GM12878 (cell line): ENCODE results near the gene MRNIP. TPM values are rescaled to one million over a fixed set of nuclear protein-coding genes. Genes with fewer than 3 reads are reported as not detected.

Source experiments
- CBX3 ChIP-seq: fragments of 200-600 bp; sonication (generic); IDR thresholded peaks from 2 replicates; pipeline ENCODE4 v1.6.1; 2016; ENCODE audit warnings: low read depth, borderline replicate concordance
- EGR1 ChIP-seq, 2 experiments: IDR thresholded peaks; 1 replicate in 1 of 2; 2 replicates in 1 of 2; pipeline ENCODE4 v1.6.1; 2011 to 2012; ENCODE audit warnings: low read depth in 2 of 2, low read length in 2 of 2, borderline replicate concordance in 1 of 2, mild to moderate bottlenecking in 1 of 2, moderate library complexity in 1 of 2
- EP300 ChIP-seq, 2 experiments: fragments of 150-350 bp in 1 of 2; IDR thresholded peaks; 2 replicates each; pipeline ENCODE4 v1.6.1; 2011 to 2012; ENCODE audit warnings: low read depth in 2 of 2, low read length in 2 of 2, borderline replicate concordance in 1 of 2, improper control_type of control experiment in 1 of 2, inconsistent platforms in 1 of 2; ENCODE audit not compliant: control insufficient read depth in 1 of 2
- HCFC1 ChIP-seq: fragments of 150-350 bp; IDR thresholded peaks from 2 replicates; pipeline ENCODE4 v1.6.1; 2014; ENCODE audit warnings: low read length
- HDAC6 ChIP-seq: fragments of 200-600 bp; sonication (generic); IDR thresholded peaks from one replicate; pipeline ENCODE4 v1.8.0; 2017; ENCODE audit warnings: antibody characterized with exemption; ENCODE audit not compliant: unreplicated experiment
- IKZF2 ChIP-seq, 2 experiments: fragments of 450-650 bp; IDR thresholded peaks; 2 replicates each; pipeline ENCODE4 v1.6.1; 2017; ENCODE audit warnings: mild to moderate bottlenecking in 2 of 2, moderate library complexity in 2 of 2
- IRF4 ChIP-seq: IDR thresholded peaks from 2 replicates; pipeline ENCODE4 v1.6.1; 2011; ENCODE audit warnings: low read depth, low read length
- IRF5 ChIP-seq: fragments of 450-650 bp; IDR thresholded peaks from 2 replicates; pipeline ENCODE4 v1.6.1; 2017; ENCODE audit warnings: borderline replicate concordance
- KDM1A ChIP-seq: fragments of 200-600 bp; sonication (generic); IDR thresholded peaks from 2 replicates; pipeline ENCODE4 v1.6.1; 2016; ENCODE audit warnings: borderline replicate concordance
- LARP7 ChIP-seq: fragments of 450-650 bp; IDR thresholded peaks from 2 replicates; pipeline ENCODE4 v1.6.1; 2017; ENCODE audit warnings: mild to moderate bottlenecking
- MYC ChIP-seq: IDR thresholded peaks from 2 replicates; pipeline ENCODE4 v1.6.1; 2011; ENCODE audit warnings: mild to moderate bottlenecking, low read length, moderate library complexity, inconsistent platforms; ENCODE audit not compliant: insufficient read depth, insufficient replicate concordance, insufficient read length, severe bottlenecking
- NKRF ChIP-seq: fragments of 450-650 bp; conservative IDR thresholded peaks from 2 replicates; pipeline ENCODE4 v1.6.1; 2017; ENCODE audit warnings: mild to moderate bottlenecking, moderate library complexity
- NR2C1 ChIP-seq: fragments of 450-650 bp; IDR thresholded peaks from 2 replicates; pipeline ENCODE4 v1.6.1; 2017; ENCODE audit warnings: antibody characterized with exemption, mild to moderate bottlenecking, moderate library complexity
- NR2C2 ChIP-seq: IDR thresholded peaks from 2 replicates; pipeline ENCODE4 v1.6.1; 2011; ENCODE audit warnings: borderline replicate concordance, low read depth; ENCODE audit not compliant: control insufficient read depth, insufficient read length
- POU2F2 ChIP-seq: IDR thresholded peaks from 3 replicates; pipeline ENCODE4 v1.6.1; 2011; ENCODE audit warnings: low read depth, mild to moderate bottlenecking, low read length, borderline replicate concordance
- RBBP5 ChIP-seq: fragments of 200-600 bp; sonication (generic); conservative IDR thresholded peaks from 2 replicates; pipeline ENCODE4 v1.6.1; 2016
- RELA ChIP-seq: fragments of 450-650 bp; IDR thresholded peaks from 2 replicates; pipeline ENCODE4 v1.8.0; 2014; ENCODE audit warnings: borderline replicate concordance; ENCODE audit not compliant: partially characterized antibody
- REST ChIP-seq: IDR thresholded peaks from 2 replicates; pipeline ENCODE4 v1.6.1; 2012; ENCODE audit warnings: mild to moderate bottlenecking, low read depth, low read length
- SPI1 ChIP-seq: IDR thresholded peaks from 2 replicates; pipeline ENCODE4 v1.6.1; 2011; ENCODE audit warnings: low read depth, mild to moderate bottlenecking, low read length, moderate library complexity, borderline replicate concordance; ENCODE audit not compliant: insufficient read depth
- ZNF384 ChIP-seq: IDR thresholded peaks from 2 replicates; pipeline ENCODE4 v1.6.1; 2012; ENCODE audit warnings: low read depth, mild to moderate bottlenecking, low read length, improper control_type of control experiment, borderline replicate concordance
- polyA plus RNA-seq, 11 experiments: library from polyadenylated mRNA; depleted of rRNA in 4 of 11; unstranded in 6 of 11; stranded (reverse) in 5 of 11; fragments of >200 nt; fragmentation: Nextera tagmentation in 4 of 11; fragmentation: Illumina TruSeq in 1 of 11; extraction: Ambion mirVana in 4 of 11; extraction: Trizol in 1 of 11; gene quantifications; 1 replicate in 1 of 11; 2 replicates in 10 of 11; pipeline versions ENCODE4 v1.2.1 to v1.2.3, GENCODE V29; 2011 to 2016; ENCODE audit warnings: inconsistent platforms in 2 of 11, missing spikeins in 2 of 11, low read depth in 1 of 11
- total RNA-seq, 4 experiments: library from RNA; depleted of rRNA in 3 of 4; stranded (reverse); fragments of >200 nt in 3 of 4; fragmentation: Illumina TruSeq in 1 of 4; extraction: Trizol in 1 of 4; gene quantifications; 2 replicates each; pipeline versions ENCODE4 v1.2.1 to v1.2.3, GENCODE V29; 2013 to 2021
- TF ChIP-seq, protein P1 (sequence below): fragments of 450-650 bp; IDR thresholded peaks from 2 replicates; pipeline ENCODE4 v1.6.1; 2014; ENCODE audit warnings: mild to moderate bottlenecking

Gene MRNIP
- total and polyA plus RNA-seq, 10 of the 15 experiments (the other 5 are each of a cell fraction or from before 2014, with no cell fraction given): 2.4 to 30.4 (median 13.1) TPM

- TF ChIP-seq RELA (peak; percentile 20), NKRF (peak; percentile 94), NR2C2 (no peak), HDAC6 (no peak), SPI1 (no peak), HCFC1 (peak; percentile 48; the same call in 1 of the 2 replicates), MYC (peak; percentile 26), IRF5 (no peak), IKZF2 (IDR thresholded peaks at IDR 0.05) (peak; percentile 25 to 55; a peak in 1 of 4 replicates), POU2F2 (no peak), ZNF384 (no peak), EP300 (IDR thresholded peaks at IDR 0.05; ENCODE audit: borderline replicate concordance in 1 of 2, control insufficient read depth in 1 of 2, low read depth in 2 of 2, low read length in 2 of 2) (peak; percentile 7 to 16; a peak in 1 of 4 replicates), KDM1A (no peak), IRF4 (0 out of 2 replicates have a peak, but pooled peaks have one; percentile 9), NR2C1 (peak; percentile 83), REST (no peak), RBBP5 (no peak), CBX3 (no peak), EGR1 (IDR thresholded peaks at IDR 0.05; ENCODE audit: borderline replicate concordance in 1 of 2, low read depth in 2 of 2, low read length in 2 of 2) (peak in 1 of 2 experiments; percentile 62; a peak in 1 of 3 replicates), LARP7 (peak; percentile 35)
- TF ChIP-seq, protein P1, sequence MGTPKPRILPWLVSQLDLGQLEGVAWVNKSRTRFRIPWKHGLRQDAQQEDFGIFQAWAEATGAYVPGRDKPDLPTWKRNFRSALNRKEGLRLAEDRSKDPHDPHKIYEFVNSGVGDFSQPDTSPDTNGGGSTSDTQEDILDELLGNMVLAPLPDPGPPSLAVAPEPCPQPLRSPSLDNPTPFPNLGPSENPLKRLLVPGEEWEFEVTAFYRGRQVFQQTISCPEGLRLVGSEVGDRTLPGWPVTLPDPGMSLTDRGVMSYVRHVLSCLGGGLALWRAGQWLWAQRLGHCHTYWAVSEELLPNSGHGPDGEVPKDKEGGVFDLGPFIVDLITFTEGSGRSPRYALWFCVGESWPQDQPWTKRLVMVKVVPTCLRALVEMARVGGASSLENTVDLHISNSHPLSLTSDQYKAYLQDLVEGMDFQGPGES: no peak
Measured at GRCh38 chr5:179858586-179859427, at the start of gene MRNIP (continued).
